HCT116 (cell line): ENCODE data around the gene MYOF. TPM values are rescaled to one million over a fixed set of nuclear protein-coding genes. Genes with fewer than 3 reads are reported as not detected.
A peak's percentile ranks its signal among the peaks of the same experiment; 100 is the strongest.

Source experiments
- ATAC-seq: fragments of 200-7000 bp; cut with Tn5 transposase; 2 replicates; pipeline ENCODE4 v1.9.1; 2020; ENCODE audit warnings: mild to moderate bottlenecking, moderate library complexity
- Bru-seq: library from RNA; stranded (reverse); fragments of 400-500 nt; gene quantifications from one replicate; lab custom pipeline; 2021; lab: Mats Ljungman, UMichigan
- BruChase-seq, 2 experiments: library from RNA; stranded (reverse); fragments of 400-500 nt; gene quantifications; one replicate each; lab custom pipeline; 2021; lab: Mats Ljungman, UMichigan
- BruUV-seq: library from RNA; stranded (reverse); fragments of 400-500 nt; replicated peaks from 2 replicates; lab custom pipeline; 2021; lab: Mats Ljungman, UMichigan
- CTCF ChIA-PET: fragments of 300-600 bp; sonication (Branson Sonifier 250); formaldehyde crosslinking; loops from one replicate; lab custom pipeline; 2021; ENCODE audit warnings: antibody characterized with exemption; lab: Charles Lee
- POLR2A ChIA-PET: fragments of 300-600, 350-600 bp; sonication (Branson Sonifier 250); formaldehyde crosslinking; loops from one replicate; lab custom pipeline; 2021; ENCODE audit warnings: antibody characterized with exemption; lab: Charles Lee
- RAD21 ChIA-PET, 2 experiments: fragments of 300-600 bp; sonication (Branson Sonifier 250); formaldehyde crosslinking; loops; one replicate each; lab custom pipeline; 2023; ENCODE audit warnings: low total read pairs in 2 of 2; ENCODE audit not compliant: uncharacterized antibody in 2 of 2, unreplicated experiment in 2 of 2, low non-redundant PET in 1 of 2; lab: Charles Lee
- DNase-seq: peaks from one replicate; pipeline ENCODE4 v3.0.0-alpha.2; 2010; ENCODE audit warnings: low read depth, low spot score
- H2AFZ ChIP-seq: fragments of 200-600 bp; shearing (Covaris generic), sonication (generic); 2 replicates; pipeline ENCODE4 v1.6.1; 2017; ENCODE audit warnings: low read depth, mixed run types, mixed read lengths, antibody characterized with exemption, low read length; ENCODE audit not compliant: poor library complexity, severe bottlenecking
- H3K27ac ChIP-seq: 2 replicates; pipeline ENCODE4 v1.5.1; 2012; ENCODE audit warnings: low read depth, low read length
- H3K27me3 ChIP-seq: fragments of 200-600 bp; sonication (generic); 2 replicates; pipeline ENCODE4 v1.6.1; 2016; ENCODE audit warnings: mixed run types, low read length, mixed read lengths; ENCODE audit not compliant: insufficient read depth
- H3K36me3 ChIP-seq, 2 experiments: fragments of 200-500 bp in 1 of 2; fragments of 200-600 bp in 1 of 2; sonication (Bioruptor generic) in 1 of 2; sonication (generic) in 1 of 2; 2 replicates each; pipeline versions ENCODE4 v1.5.1 to v1.6.1; 2014 to 2016; ENCODE audit warnings: low read length in 2 of 2, inconsistent platforms in 1 of 2, mixed read lengths in 1 of 2, mixed run types in 1 of 2; ENCODE audit not compliant: insufficient read depth in 2 of 2, control insufficient read depth in 1 of 2
- H3K4me1 ChIP-seq, 2 experiments: fragments of 200-600 bp in 1 of 2; sonication (generic) in 1 of 2; 2 replicates each; pipeline versions ENCODE4 v1.5.1 to v1.6.1; 2012 to 2017; ENCODE audit warnings: low read length in 2 of 2, inconsistent platforms in 1 of 2, mild to moderate bottlenecking in 1 of 2, mixed read lengths in 1 of 2, mixed run types in 1 of 2, moderate library complexity in 1 of 2; ENCODE audit not compliant: insufficient read depth in 2 of 2, control insufficient read depth in 1 of 2
- H3K4me2 ChIP-seq: fragments of 200-600 bp; sonication (generic); 2 replicates; pipeline ENCODE4 v1.6.1; 2017; ENCODE audit warnings: mixed run types, low read length, mixed read lengths
- H3K4me3 ChIP-seq, 2 experiments: fragments of 200-600 bp in 1 of 2; sonication (generic) in 1 of 2; replicated peaks in 1 of 2; 2 replicates each; pipeline ENCODE4 v1.5.1; 2011 to 2016; ENCODE audit warnings: low read length in 2 of 2, control low read depth in 1 of 2, low read depth in 1 of 2, mild to moderate bottlenecking in 1 of 2, mixed read lengths in 1 of 2, mixed run types in 1 of 2
- H3K79me2 ChIP-seq: fragments of 200-600 bp; sonication (generic); 2 replicates; pipeline ENCODE4 v1.6.1; 2017; ENCODE audit warnings: mild to moderate bottlenecking, mixed run types, low read length, moderate library complexity, mixed read lengths; ENCODE audit not compliant: insufficient read depth
- H3K9ac ChIP-seq: fragments of 200-600 bp; sonication (generic); 2 replicates; pipeline ENCODE4 v1.6.1; 2016; ENCODE audit warnings: low read length, mixed read lengths
- H3K9me2 ChIP-seq: fragments of 200-600 bp; sonication (generic), shearing (Covaris generic); 2 replicates; pipeline ENCODE4 v1.6.1; 2017; ENCODE audit warnings: mixed run types, mild to moderate bottlenecking, moderate library complexity; ENCODE audit not compliant: insufficient read depth
- H3K9me3 ChIP-seq, 2 experiments: fragments of 200-500 bp in 1 of 2; fragments of 200-600 bp in 1 of 2; sonication (Bioruptor generic) in 1 of 2; sonication (generic) in 1 of 2; 2 replicates each; pipeline ENCODE4 v1.6.1; 2014 to 2017; ENCODE audit warnings: low read length in 2 of 2, mixed read lengths in 2 of 2, inconsistent platforms in 1 of 2, low read depth in 1 of 2, mild to moderate bottlenecking in 1 of 2, mixed run types in 1 of 2, moderate library complexity in 1 of 2; ENCODE audit not compliant: control insufficient read depth in 1 of 2, insufficient read depth in 1 of 2
- H4K20me1 ChIP-seq: fragments of 200-600 bp; sonication (generic), shearing (Covaris generic); 2 replicates; pipeline ENCODE4 v1.6.1; 2017; ENCODE audit warnings: mixed run types, mild to moderate bottlenecking, moderate library complexity; ENCODE audit not compliant: insufficient read depth
- ATF3 ChIP-seq: IDR thresholded peaks from 2 replicates; pipeline ENCODE4 v1.6.1; 2012
- CBX3 ChIP-seq: IDR thresholded peaks from 2 replicates; pipeline ENCODE4 v1.6.1; 2012; ENCODE audit warnings: low read depth
- CEBPB ChIP-seq: IDR thresholded peaks from 2 replicates; pipeline ENCODE4 v1.6.1; 2012; ENCODE audit warnings: low read depth
- ELF1 ChIP-seq: IDR thresholded peaks from 2 replicates; pipeline ENCODE4 v1.6.1; 2012; ENCODE audit warnings: low read depth, borderline replicate concordance
- EZH2 ChIP-seq: fragments of 200-600 bp; sonication (generic); IDR thresholded peaks from 2 replicates; pipeline ENCODE4 v1.6.1; 2017; ENCODE audit warnings: antibody characterized with exemption, mixed run types
- FOSL1 ChIP-seq: IDR thresholded peaks from 2 replicates; pipeline ENCODE4 v1.6.1; 2012; ENCODE audit warnings: low read depth
- JUND ChIP-seq: IDR thresholded peaks from 2 replicates; pipeline ENCODE4 v1.6.1; 2012
- MAX ChIP-seq: IDR thresholded peaks from 2 replicates; pipeline ENCODE4 v1.6.1; 2012
- POLR2AphosphoS5 ChIP-seq: IDR thresholded peaks from 2 replicates; pipeline ENCODE4 v1.6.1; 2011; ENCODE audit warnings: mild to moderate bottlenecking, low read depth, low read length, moderate library complexity
- RAD21 ChIP-seq: IDR thresholded peaks from 2 replicates; pipeline ENCODE4 v1.6.1; 2012; ENCODE audit warnings: low read depth, mild to moderate bottlenecking
- SIN3A ChIP-seq: IDR thresholded peaks from 2 replicates; pipeline ENCODE4 v1.6.1; 2012; ENCODE audit warnings: low read depth
- SP1 ChIP-seq: IDR thresholded peaks from 2 replicates; pipeline ENCODE4 v1.6.1; 2012; ENCODE audit warnings: low read depth
- SRF ChIP-seq: IDR thresholded peaks from 2 replicates; pipeline ENCODE4 v1.6.1; 2012; ENCODE audit warnings: low read depth
- ZBTB33 ChIP-seq: IDR thresholded peaks from 2 replicates; pipeline ENCODE4 v1.6.1; 2011; ENCODE audit warnings: mild to moderate bottlenecking, low read length, moderate library complexity; ENCODE audit not compliant: insufficient replicate concordance; ENCODE audit errors: extremely low read depth
- ZFX ChIP-seq: fragments of 450-650 bp; IDR thresholded peaks from 2 replicates; pipeline ENCODE4 v1.6.1; 2017
- ZNF274 ChIP-seq: fragments of 200-500 bp; sonication (Bioruptor generic); IDR thresholded peaks from 2 replicates; pipeline ENCODE4 v1.6.1; 2014; ENCODE audit warnings: mild to moderate bottlenecking, low read depth, low read length, inconsistent platforms
- intact Hi-C: fragments of 100-400 bp; cut with micrococcal nuclease; formaldehyde crosslinking; loops from 2 replicates; pipeline ENCODE4 v1.10.0; 2022
- long read RNA-seq: library from polyadenylated mRNA; unstranded; transcript quantifications from one replicate; pipeline ENCODE4 v2.0.0, GENCODE V29; 2021; ENCODE audit not compliant: unreplicated experiment
- polyA plus RNA-seq: library from polyadenylated mRNA; unstranded; fragments of >200 nt; gene quantifications from 2 replicates; pipeline ENCODE4 v1.2.1, GENCODE V29; 2012; ENCODE audit warnings: missing spikeins
- total RNA-seq: library from RNA; stranded (reverse); gene quantifications from one replicate; pipeline ENCODE4 v1.2.1, GENCODE V29; 2021; ENCODE audit not compliant: unreplicated experiment
- TF ChIP-seq, protein P1 (sequence below): IDR thresholded peaks from 2 replicates; pipeline ENCODE4 v1.6.1; 2012; ENCODE audit warnings: low read depth

MYOF gene
- total RNA-seq (250 TPM), Bru-seq, nascent RNA (percentile 97 among the genes with signal in this experiment), BruChase-seq, experiment 1, labeled RNA remaining after a 6-hour chase (percentile 95 among the genes with signal in this experiment), BruChase-seq, experiment 2, labeled RNA remaining after a 2-hour chase (percentile 94 among the genes with signal in this experiment)
- 119 and 134 TPM in 2 replicates for polyA plus RNA-seq
- long read RNA-seq, partial matches to known transcripts = 62 of 102 reads
- long read RNA-seq, other reads (novel, unspliced or antisense) = 37 of 102 reads

DNA sequence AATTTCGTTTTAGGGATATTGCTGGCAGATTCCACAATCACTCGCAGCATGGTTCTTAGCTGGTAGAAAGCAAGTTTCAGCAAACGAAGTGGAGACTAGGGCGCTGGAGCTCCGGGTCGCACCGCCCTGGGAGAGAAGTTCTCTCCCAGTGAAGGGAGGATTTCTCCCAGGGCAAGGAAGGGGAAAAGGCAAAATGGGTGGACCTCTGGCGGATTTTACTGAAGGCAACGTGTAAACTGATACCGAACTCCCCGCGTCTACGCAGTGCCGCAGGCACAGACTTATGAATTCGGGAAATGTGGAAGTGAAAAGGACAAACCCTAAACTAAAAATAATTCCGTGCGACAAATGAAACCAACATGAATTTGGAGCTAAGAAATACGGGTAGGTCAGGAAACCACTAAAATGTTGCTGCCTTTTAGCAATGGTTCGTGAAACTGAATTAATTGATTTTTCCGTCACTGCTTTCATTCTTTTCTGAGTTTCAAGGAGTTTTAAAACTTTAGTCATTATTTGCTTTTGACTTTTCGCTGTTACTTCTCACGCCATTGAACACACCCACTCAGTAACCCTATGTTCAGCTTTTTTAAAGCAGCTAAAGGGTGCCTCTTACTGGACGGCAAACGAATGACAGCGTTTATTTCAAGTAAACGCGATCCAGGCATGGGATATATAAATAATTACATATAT is at the start of gene MYOF:
Gene MYOF (minus strand): TSS at position 190 of the 690 bp plus-strand sequence. CDS start 140 bp downstream, at position 50.
- POLR2A ChIA-PET = interaction anchor here (0.8 to 2.7 kb wide), 18 partner anchors 9 to 125 kb away, joined by 3 to 36 read pairs (median 6); no protein-coding TSS in a partner anchor
- Histone ChIP-seq H3K79me2 (peaks cover 50% of the 10 kb centered on the region), H3K27ac (peak within 1 kb of the TSS; percentile 98), H3K9me3 (no peaks in the 10 kb centered on the region), H3K4me1 (peaks cover 41 to 58% of the 10 kb centered on the region in 2 experiments), H3K9me2 (no peaks in the 10 kb centered on the region), H2AFZ (peak within 1 kb of the TSS; percentile 44), H3K4me2 (peak within 1 kb of the TSS; percentile 96), H3K9ac (peak within 1 kb of the TSS; percentile 95), H3K36me3 (peaks cover 0 to 18% of the 10 kb centered on the region in 2 experiments; a peak in 1 of 4 replicates), H3K27me3 (no peaks in the 10 kb centered on the region), H4K20me1 (no peaks in the 10 kb centered on the region), H3K4me3 (peak within 1 kb of the TSS; percentile 57 to 83)
- peak; percentile 68 for ATAC-seq
- DNase-seq = peak; percentile 78
- TSS peak; percentile 61 for BruUV-seq
- CTCF ChIA-PET = interaction anchor here (0.9 to 6.1 kb wide), 36 partner anchors 8 to 367 kb away, joined by 3 to 196 read pairs (median 6); partner anchors contain the start of gene CEP55
- RAD21 ChIA-PET = interaction anchor here (0.7 to 2.9 kb wide), 14 partner anchors 13 to 129 kb away, joined by 3 to 40 read pairs (median 6); no protein-coding TSS in a partner anchor
- intact Hi-C loops = loop anchor here (1.0 kb wide), 2 partner anchors 43 to 106 kb away; no protein-coding TSS in a partner anchor
- TF ChIP-seq RAD21 (peak; percentile 84), ZNF274 (no peak), ZBTB33 (no peak), SIN3A (peak; percentile 50; the same call in 1 of the 2 replicates), EZH2 (no peak), POLR2AphosphoS5 (peak; percentile 55; the same call in 1 of the 2 replicates), MAX (peak; percentile 46), CBX3 (no peak; the same call in 1 of the 2 replicates), SRF (no peak), FOSL1 (no peak), ZFX (no peak), JUND (no peak), SP1 (peak; percentile 45; the same call in 1 of the 2 replicates), CEBPB (no peak), ELF1 (no peak), ATF3 (no peak)
- TF ChIP-seq, protein P1, sequence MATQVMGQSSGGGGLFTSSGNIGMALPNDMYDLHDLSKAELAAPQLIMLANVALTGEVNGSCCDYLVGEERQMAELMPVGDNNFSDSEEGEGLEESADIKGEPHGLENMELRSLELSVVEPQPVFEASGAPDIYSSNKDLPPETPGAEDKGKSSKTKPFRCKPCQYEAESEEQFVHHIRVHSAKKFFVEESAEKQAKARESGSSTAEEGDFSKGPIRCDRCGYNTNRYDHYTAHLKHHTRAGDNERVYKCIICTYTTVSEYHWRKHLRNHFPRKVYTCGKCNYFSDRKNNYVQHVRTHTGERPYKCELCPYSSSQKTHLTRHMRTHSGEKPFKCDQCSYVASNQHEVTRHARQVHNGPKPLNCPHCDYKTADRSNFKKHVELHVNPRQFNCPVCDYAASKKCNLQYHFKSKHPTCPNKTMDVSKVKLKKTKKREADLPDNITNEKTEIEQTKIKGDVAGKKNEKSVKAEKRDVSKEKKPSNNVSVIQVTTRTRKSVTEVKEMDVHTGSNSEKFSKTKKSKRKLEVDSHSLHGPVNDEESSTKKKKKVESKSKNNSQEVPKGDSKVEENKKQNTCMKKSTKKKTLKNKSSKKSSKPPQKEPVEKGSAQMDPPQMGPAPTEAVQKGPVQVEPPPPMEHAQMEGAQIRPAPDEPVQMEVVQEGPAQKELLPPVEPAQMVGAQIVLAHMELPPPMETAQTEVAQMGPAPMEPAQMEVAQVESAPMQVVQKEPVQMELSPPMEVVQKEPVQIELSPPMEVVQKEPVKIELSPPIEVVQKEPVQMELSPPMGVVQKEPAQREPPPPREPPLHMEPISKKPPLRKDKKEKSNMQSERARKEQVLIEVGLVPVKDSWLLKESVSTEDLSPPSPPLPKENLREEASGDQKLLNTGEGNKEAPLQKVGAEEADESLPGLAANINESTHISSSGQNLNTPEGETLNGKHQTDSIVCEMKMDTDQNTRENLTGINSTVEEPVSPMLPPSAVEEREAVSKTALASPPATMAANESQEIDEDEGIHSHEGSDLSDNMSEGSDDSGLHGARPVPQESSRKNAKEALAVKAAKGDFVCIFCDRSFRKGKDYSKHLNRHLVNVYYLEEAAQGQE = no peak
